ENCODE measurements around the gene DISP3.

- TF ChIP-seq GATA3 (IDR thresholded peaks at IDR 0.05; ENCODE audit: low read depth, low read length) = no peak
- no peak for TF ChIP-seq GATA2 (IDR thresholded peaks at IDR 0.05; ENCODE audit: low read depth, low read length)
Measured at GRCh38 chr1:11546456-11546855, 67.5 kb downstream of the DISP3 start.

All from SH-SY5Y (cell line).